ENCODE measurements around the gene ABLIM2. TPM values are rescaled to one million over a fixed set of nuclear protein-coding genes. Genes with fewer than 3 reads are reported as not detected.

The ABLIM2 gene
- total RNA-seq, 1 donor from 2014 or later: 7.5 TPM

DNA sequence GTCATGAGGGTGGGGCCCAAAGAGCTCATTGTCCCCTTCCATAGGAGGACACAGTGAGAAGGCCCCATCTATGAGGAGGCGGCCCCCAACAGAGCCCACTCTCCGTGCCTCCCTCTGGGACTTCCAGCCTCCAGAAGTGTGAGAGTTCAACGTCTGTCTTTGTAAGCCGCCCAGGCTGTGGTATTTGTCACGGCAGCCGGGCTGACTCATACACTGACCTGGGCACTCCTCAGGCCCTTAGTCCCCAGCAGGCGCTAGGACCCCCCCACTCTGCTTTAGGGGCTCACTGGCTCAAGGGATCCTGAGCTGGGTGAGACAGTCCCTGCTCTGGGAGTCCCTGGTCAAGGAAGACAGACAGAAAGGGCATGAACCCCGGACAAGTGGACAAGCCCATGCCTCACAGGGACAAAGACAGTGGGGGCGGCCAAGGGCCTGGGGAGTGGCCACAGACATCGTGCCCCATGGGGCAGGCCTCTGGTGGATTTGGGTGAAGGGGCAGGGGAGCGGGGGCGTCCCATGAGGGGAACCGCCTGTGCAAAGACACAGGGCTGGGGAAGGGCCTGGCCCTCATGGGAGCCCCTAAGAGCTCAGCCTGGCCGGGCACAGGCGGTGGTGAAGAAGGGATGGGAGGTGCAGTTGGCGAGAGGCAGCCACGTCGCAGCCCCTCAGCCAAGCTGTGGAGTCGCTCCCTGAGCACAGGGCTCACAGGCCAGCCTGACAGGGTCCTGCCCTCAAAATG is 21.5 kb downstream of the ABLIM2 start:
- DNase-seq: peak; percentile 12
- Mint-ChIP-seq H3K4me1 (ENCODE audit: low read depth, unreplicated experiment) (peaks cover 15% of the 10 kb centered on the region), H3K4me3 (ENCODE audit: unreplicated experiment) (no peak overlapping the region), H3K27me3 (ENCODE audit: unreplicated experiment) (peaks cover 8% of the 10 kb centered on the region), H3K36me3 (ENCODE audit: unreplicated experiment) (peaks cover 8% of the 10 kb centered on the region), H3K9me3 (ENCODE audit: unreplicated experiment) (peaks cover 13% of the 10 kb centered on the region), H3K27ac (ENCODE audit: unreplicated experiment) (no peak overlapping the region)
- TF ChIP-seq, protein P1, sequence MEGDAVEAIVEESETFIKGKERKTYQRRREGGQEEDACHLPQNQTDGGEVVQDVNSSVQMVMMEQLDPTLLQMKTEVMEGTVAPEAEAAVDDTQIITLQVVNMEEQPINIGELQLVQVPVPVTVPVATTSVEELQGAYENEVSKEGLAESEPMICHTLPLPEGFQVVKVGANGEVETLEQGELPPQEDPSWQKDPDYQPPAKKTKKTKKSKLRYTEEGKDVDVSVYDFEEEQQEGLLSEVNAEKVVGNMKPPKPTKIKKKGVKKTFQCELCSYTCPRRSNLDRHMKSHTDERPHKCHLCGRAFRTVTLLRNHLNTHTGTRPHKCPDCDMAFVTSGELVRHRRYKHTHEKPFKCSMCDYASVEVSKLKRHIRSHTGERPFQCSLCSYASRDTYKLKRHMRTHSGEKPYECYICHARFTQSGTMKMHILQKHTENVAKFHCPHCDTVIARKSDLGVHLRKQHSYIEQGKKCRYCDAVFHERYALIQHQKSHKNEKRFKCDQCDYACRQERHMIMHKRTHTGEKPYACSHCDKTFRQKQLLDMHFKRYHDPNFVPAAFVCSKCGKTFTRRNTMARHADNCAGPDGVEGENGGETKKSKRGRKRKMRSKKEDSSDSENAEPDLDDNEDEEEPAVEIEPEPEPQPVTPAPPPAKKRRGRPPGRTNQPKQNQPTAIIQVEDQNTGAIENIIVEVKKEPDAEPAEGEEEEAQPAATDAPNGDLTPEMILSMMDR (IDR thresholded peaks at IDR 0.05; ENCODE audit: partially characterized antibody, unreplicated experiment): no peak

DNA sequence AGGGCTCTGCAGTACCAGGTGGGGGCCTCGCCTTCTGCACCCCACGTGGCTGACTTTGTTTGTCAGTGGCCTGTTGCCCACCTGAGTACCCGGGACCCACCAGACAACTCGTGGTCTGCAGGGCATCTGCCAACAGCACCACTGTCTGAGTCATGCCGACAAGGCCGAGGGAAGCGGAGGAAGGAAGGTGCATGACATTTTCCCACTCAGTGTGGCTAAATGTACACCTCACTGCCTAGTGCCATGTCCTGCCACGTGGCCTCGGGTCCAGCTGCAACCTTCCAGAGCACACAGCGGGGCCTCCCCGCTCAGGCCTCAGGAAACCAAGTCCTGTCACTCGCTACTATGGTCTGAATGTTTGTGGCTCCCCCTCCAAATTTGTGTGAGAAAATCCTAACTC is 22.1 kb downstream of the ABLIM2 start:
- H3K9me3 Mint-ChIP-seq (ENCODE audit: unreplicated experiment): peaks cover 13% of the 10 kb centered on the region
- H3K4me1 Mint-ChIP-seq (ENCODE audit: low read depth, unreplicated experiment): peaks cover 15% of the 10 kb centered on the region
- peaks cover 8% of the 10 kb centered on the region for H3K36me3 Mint-ChIP-seq (ENCODE audit: unreplicated experiment)
- TF ChIP-seq, protein P1 (IDR thresholded peaks at IDR 0.05; ENCODE audit: partially characterized antibody, unreplicated experiment): no peak
- peaks cover 8% of the 10 kb centered on the region for H3K27me3 Mint-ChIP-seq (ENCODE audit: unreplicated experiment)
- H3K4me3 Mint-ChIP-seq (ENCODE audit: unreplicated experiment): no peak overlapping the region
- no peak overlapping the region for H3K27ac Mint-ChIP-seq (ENCODE audit: unreplicated experiment)
- DNase-seq: no peak

DNA sequence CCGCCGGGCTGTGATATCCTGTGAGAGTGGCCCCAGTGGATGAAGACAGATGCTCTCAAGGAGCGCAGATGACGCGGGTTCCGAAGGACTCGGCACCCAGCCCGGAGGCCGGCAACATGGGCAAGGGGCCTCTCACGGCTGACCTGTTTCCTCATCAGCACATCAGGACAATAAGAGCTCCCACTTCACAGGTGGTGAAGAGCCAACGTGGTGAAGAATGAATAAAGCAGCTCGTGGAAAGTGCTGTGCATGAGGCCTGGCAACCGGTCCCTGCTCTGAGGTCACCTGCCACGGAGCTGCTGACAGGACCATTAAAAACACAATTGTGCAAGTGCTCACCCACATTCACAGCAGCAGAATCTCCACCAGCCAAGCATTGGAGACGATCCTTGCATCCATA is 22.9 kb downstream of the ABLIM2 start:
- Mint-ChIP-seq H3K36me3 (ENCODE audit: unreplicated experiment) (peaks cover 8% of the 10 kb centered on the region), H3K27ac (ENCODE audit: unreplicated experiment) (peak overlapping the region; percentile 75), H3K4me1 (ENCODE audit: low read depth, unreplicated experiment) (peaks cover 15% of the 10 kb centered on the region), H3K27me3 (ENCODE audit: unreplicated experiment) (peaks cover 10% of the 10 kb centered on the region), H3K9me3 (ENCODE audit: unreplicated experiment) (peaks cover 14% of the 10 kb centered on the region), H3K4me3 (ENCODE audit: unreplicated experiment) (no peak overlapping the region)
- TF ChIP-seq, protein P1 (IDR thresholded peaks at IDR 0.05; ENCODE audit: partially characterized antibody, unreplicated experiment): no peak
- no peak for DNase-seq

DNA sequence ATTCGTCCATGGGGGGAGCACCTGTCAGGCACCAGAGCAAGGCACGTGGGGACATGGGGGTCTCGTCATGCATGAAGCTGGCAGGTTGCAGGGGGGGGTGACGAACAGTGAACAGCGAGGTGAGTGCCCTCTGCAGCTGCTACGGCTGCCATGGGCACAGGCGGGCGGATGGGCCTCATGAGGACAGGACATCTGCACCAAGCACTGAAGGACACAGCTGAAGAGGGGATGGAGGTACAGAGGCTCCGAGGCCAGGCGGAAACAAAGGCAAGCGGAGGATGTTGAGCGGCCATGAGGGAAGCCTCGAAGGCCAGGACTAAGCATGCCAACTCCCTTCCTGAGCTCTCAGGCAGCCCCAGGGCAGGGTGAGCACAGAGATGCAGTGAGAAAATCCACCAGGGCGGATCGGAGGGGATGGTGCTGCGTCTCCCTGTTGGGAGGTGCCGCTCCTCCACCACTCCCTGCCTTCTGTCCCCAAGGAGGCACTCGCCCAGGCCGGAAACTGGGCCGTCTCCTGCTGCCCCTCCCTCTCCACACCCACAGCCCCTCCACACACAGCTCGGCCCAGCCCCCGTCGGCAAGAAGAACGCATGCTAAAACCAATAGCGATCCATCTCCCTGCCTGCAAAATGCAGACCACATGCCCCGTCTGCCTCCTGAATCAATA is 24.6 kb downstream of the ABLIM2 start:
- DNase-seq: no peak
- Mint-ChIP-seq H3K4me1 (ENCODE audit: low read depth, unreplicated experiment) (peaks cover 15% of the 10 kb centered on the region), H3K27ac (ENCODE audit: unreplicated experiment) (peak overlapping the region; percentile 75), H3K27me3 (ENCODE audit: unreplicated experiment) (peaks cover 10% of the 10 kb centered on the region), H3K9me3 (ENCODE audit: unreplicated experiment) (peaks cover 8% of the 10 kb centered on the region), H3K4me3 (ENCODE audit: unreplicated experiment) (peak overlapping the region; percentile 8), H3K36me3 (ENCODE audit: unreplicated experiment) (peaks cover 4% of the 10 kb centered on the region)
- TF ChIP-seq, protein P1 (IDR thresholded peaks at IDR 0.05; ENCODE audit: partially characterized antibody, unreplicated experiment): no peak
